ENCODE results near the gene AP2A2. TPM values are rescaled to one million over a fixed set of nuclear protein-coding genes. Genes with fewer than 3 reads are reported as not detected.

The AP2A2 gene
- polyA plus RNA-seq, 3 donors, result 5.7 to 61.0 (median 8.2) TPM

DNA sequence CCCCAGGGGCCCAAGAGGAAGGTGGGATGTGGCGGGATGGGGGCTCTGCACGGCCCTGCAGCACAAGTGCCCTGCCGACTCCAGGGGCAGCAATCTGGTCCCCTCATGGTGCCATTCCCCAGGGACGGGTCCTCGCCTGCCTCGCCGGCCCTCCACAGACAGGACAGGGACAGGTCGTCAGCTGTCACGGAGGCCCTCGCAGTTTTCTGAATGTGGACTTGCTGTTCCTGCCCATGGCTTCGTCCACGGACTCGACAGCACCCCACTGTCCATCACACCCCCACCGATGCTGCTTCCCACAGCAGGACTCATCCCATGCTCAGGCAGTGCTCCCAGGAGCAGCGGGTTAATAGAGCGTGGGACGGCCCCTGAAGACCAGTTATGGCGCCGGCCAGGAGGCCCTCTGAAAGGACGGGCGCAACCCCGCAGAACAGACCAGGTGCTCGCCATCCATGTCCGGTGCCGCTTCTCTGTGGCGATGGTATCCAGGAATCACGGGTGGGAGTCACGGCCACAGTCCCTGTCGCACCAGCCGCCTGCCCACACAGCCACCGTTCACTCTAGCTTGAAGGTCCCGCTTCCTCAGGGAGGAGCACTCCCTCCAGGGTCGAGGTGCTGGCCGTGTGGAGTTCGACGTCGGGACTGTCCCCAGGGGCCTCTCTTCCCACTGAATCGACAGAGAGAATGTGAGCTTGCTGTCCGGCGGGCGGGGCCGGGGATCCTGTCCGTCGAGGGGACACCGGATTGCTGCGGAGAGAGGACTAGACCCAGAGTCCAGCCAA lies 130.5 kb downstream of the AP2A2 start:
- H3K4me3 Mint-ChIP-seq, result no peak overlapping the region
- WGBS (ENCODE audit: insufficient coverage), result 90% methylated on average over 46 of the region's 46 CpGs
- TF ChIP-seq, protein P1, sequence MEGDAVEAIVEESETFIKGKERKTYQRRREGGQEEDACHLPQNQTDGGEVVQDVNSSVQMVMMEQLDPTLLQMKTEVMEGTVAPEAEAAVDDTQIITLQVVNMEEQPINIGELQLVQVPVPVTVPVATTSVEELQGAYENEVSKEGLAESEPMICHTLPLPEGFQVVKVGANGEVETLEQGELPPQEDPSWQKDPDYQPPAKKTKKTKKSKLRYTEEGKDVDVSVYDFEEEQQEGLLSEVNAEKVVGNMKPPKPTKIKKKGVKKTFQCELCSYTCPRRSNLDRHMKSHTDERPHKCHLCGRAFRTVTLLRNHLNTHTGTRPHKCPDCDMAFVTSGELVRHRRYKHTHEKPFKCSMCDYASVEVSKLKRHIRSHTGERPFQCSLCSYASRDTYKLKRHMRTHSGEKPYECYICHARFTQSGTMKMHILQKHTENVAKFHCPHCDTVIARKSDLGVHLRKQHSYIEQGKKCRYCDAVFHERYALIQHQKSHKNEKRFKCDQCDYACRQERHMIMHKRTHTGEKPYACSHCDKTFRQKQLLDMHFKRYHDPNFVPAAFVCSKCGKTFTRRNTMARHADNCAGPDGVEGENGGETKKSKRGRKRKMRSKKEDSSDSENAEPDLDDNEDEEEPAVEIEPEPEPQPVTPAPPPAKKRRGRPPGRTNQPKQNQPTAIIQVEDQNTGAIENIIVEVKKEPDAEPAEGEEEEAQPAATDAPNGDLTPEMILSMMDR (IDR thresholded peaks at IDR 0.05), result no peak
- no peak overlapping the region for H3K4me2 ChIP-seq (replicated peaks; ENCODE audit: extremely low read depth, low read length, poor library complexity, severe bottlenecking)
- DNase-seq, result no peak
- no peaks in the 10 kb centered on the region for H3K9me3 Mint-ChIP-seq
- H3K79me2 ChIP-seq (ENCODE audit: insufficient read depth, low read length), result no peaks in the 10 kb centered on the region
- no peaks in the 10 kb centered on the region for H3K4me1 Mint-ChIP-seq
- H2AFZ ChIP-seq (ENCODE audit: insufficient read depth, low read depth, low read length, poor library complexity, severe bottlenecking), result no peak overlapping the region
- H4K20me1 ChIP-seq (ENCODE audit: insufficient read depth, low read length), result no peaks in the 10 kb centered on the region
- no peaks in the 10 kb centered on the region for H3K4me1 ChIP-seq (ENCODE audit: control insufficient read depth in 1 of 2, insufficient read depth in 2 of 2, low read length in 2 of 2)
- H3K9me3 ChIP-seq (replicated peaks in 1 of 2; ENCODE audit: control insufficient read depth in 1 of 2, insufficient read depth in 1 of 2, low read length in 2 of 2), result no peaks in the 10 kb centered on the region
- no peaks in the 10 kb centered on the region for H3K36me3 ChIP-seq (replicated peaks in 1 of 2; ENCODE audit: control insufficient read depth in 1 of 2, insufficient read depth in 2 of 2, low read length in 2 of 2)
- peaks cover 1 to 9% (median 7%) of the 10 kb centered on the region in 3 donors for H3K27me3 Mint-ChIP-seq (ENCODE audit: low read depth in 3 of 3)
- no peak overlapping the region for H3K4me3 ChIP-seq (replicated peaks in 1 of 3; ENCODE audit: low read depth in 2 of 3, low read length in 3 of 3)
- H3K9ac ChIP-seq (ENCODE audit: insufficient read depth, low read length, poor library complexity, severe bottlenecking), result no peak overlapping the region
- intact Hi-C loops (cut with micrococcal nuclease), result no loop called here
- H3K36me3 Mint-ChIP-seq, result no peaks in the 10 kb centered on the region
- no peaks in the 10 kb centered on the region for H3K27me3 ChIP-seq (ENCODE audit: control insufficient read depth in 2 of 2, insufficient read depth in 2 of 2, low read length in 2 of 2)
- H3K27ac ChIP-seq (ENCODE audit: low read depth in 1 of 2, low read length in 2 of 2), result no peak overlapping the region
- no peak overlapping the region for H3K27ac Mint-ChIP-seq

DNA sequence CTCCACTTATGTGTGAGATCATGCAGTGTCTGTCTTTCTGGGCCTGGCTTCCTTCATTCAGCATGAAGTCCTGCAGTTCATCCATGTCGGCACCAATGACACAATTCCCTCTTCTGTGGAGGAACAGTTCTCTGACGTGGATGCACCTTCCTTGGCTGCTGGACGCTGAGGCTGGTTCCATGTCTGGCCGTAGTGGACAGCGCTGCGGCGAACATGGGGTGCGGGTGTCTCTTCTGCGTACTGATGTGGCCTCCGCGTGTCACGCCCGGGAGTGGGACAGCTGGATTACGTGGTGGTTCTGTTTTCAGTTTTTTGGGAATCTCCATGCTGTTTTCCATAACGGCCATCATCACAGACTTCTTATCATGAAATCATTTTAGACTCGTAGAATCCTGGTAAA lies 132.1 kb downstream of the AP2A2 start:
- H3K27me3 Mint-ChIP-seq (ENCODE audit: low read depth in 3 of 3), result peaks cover 1 to 15% (median 12%) of the 10 kb centered on the region in 3 donors
- TF ChIP-seq, protein P1 (IDR thresholded peaks at IDR 0.05), result no peak
- 96% methylated on average over 9 of the region's 16 CpGs for WGBS (ENCODE audit: insufficient coverage)

More for the DNA sequence above, 132.1 kb downstream of the AP2A2 start:
- no peaks in the 10 kb centered on the region for H3K36me3 Mint-ChIP-seq
- no peak overlapping the region for H3K27ac Mint-ChIP-seq
- Histone ChIP-seq H3K9ac (ENCODE audit: insufficient read depth, low read length, poor library complexity, severe bottlenecking) (no peak overlapping the region), H3K79me2 (ENCODE audit: insufficient read depth, low read length) (no peaks in the 10 kb centered on the region), H2AFZ (ENCODE audit: insufficient read depth, low read depth, low read length, poor library complexity, severe bottlenecking) (no peak overlapping the region), H3K36me3 (replicated peaks in 1 of 2; ENCODE audit: control insufficient read depth in 1 of 2, insufficient read depth in 2 of 2, low read length in 2 of 2) (no peaks in the 10 kb centered on the region), H4K20me1 (ENCODE audit: insufficient read depth, low read length) (no peaks in the 10 kb centered on the region), H3K27me3 (ENCODE audit: control insufficient read depth in 2 of 2, insufficient read depth in 2 of 2, low read length in 2 of 2) (peaks cover 0 to 5% of the 10 kb centered on the region in 2 donors), H3K27ac (ENCODE audit: low read depth in 1 of 2, low read length in 2 of 2) (no peak overlapping the region), H3K9me3 (replicated peaks in 1 of 2; ENCODE audit: control insufficient read depth in 1 of 2, insufficient read depth in 1 of 2, low read length in 2 of 2) (peaks cover 0 to 4% of the 10 kb centered on the region in 2 donors), H3K4me2 (replicated peaks; ENCODE audit: extremely low read depth, low read length, poor library complexity, severe bottlenecking) (no peak overlapping the region), H3K4me3 (replicated peaks in 1 of 3; ENCODE audit: low read depth in 2 of 3, low read length in 3 of 3) (no peak overlapping the region), H3K4me1 (ENCODE audit: control insufficient read depth in 1 of 2, insufficient read depth in 2 of 2, low read length in 2 of 2) (no peaks in the 10 kb centered on the region)
- no peak for DNase-seq
- peaks cover 2 to 10% (median 7%) of the 10 kb centered on the region in 7 donors for H3K9me3 Mint-ChIP-seq
- intact Hi-C loops (cut with micrococcal nuclease), result no loop called here
- no peak overlapping the region for H3K4me3 Mint-ChIP-seq
- no peaks in the 10 kb centered on the region for H3K4me1 Mint-ChIP-seq

Measured in CD14-positive monocyte (primary cell).